ENCODE results near the gene SLC49A3. TPM values are rescaled to one million over a fixed set of nuclear protein-coding genes. Genes with fewer than 3 reads are reported as not detected.

The SLC49A3 gene
- total RNA-seq, 1 experiment from 2014 or later = 5.5 TPM

DNA sequence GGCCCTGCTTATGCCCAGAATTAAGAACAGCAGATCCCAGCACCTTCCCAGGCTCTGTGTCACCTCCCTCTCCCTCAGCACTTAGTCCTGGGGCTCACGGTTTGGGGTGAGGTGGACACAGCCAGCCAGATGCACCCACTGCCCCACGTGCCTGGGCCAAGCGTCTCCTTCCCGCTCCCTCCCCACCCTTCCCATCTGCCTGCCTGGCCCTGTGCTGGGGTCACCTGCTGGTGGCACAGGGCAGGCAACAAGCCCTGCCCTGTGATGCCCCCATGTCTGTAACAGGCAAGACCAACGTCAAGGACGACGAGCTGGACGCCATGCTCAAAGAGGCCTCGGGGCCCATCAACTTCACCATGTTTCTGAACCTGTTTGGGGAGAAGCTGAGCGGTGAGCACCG is 9.3 kb downstream of the SLC49A3 start:
- H3K36me3 ChIP-seq (ENCODE audit: control insufficient read depth in 1 of 2, insufficient read depth in 2 of 2, low read length in 2 of 2) = no peaks in the 10 kb centered on the region
- H3K4me3 ChIP-seq (replicated peaks in 1 of 2; ENCODE audit: low read depth in 1 of 2, low read length in 2 of 2) = no peak overlapping the region
- no peak overlapping the region for H3K4me2 ChIP-seq (ENCODE audit: low read length)
- H3K27me3 ChIP-seq (ENCODE audit: insufficient read depth, low read length) = no peaks in the 10 kb centered on the region
- H4K20me1 ChIP-seq (ENCODE audit: insufficient read depth) = no peaks in the 10 kb centered on the region
- peaks cover 23 to 59% of the 10 kb centered on the region in 2 experiments for H3K4me1 ChIP-seq (ENCODE audit: control insufficient read depth in 1 of 2, insufficient read depth in 2 of 2, low read length in 2 of 2)
- no peak overlapping the region for H3K27ac ChIP-seq (ENCODE audit: low read depth, low read length)
- intact Hi-C loops (cut with micrococcal nuclease) = loop anchor here (10.0 kb wide), 1 partner anchor 205 kb away; no protein-coding TSS in a partner anchor
- no peak for ATAC-seq
- DNase-seq (ENCODE audit: low read depth, low spot score) = no peak
- no peaks in the 10 kb centered on the region for H3K9me3 ChIP-seq (ENCODE audit: control insufficient read depth in 1 of 2, insufficient read depth in 1 of 2, low read depth in 1 of 2, low read length in 2 of 2)
- TF ChIP-seq FOSL1 (IDR thresholded peaks at IDR 0.05; ENCODE audit: low read depth) (no peak), CBX3 (IDR thresholded peaks at IDR 0.05; ENCODE audit: low read depth) (no peak), YY1 (IDR thresholded peaks at IDR 0.05; ENCODE audit: extremely low read depth, insufficient replicate concordance, low read depth, low read length) (no peak), JUND (IDR thresholded peaks at IDR 0.05) (no peak), POLR2AphosphoS5 (IDR thresholded peaks at IDR 0.05; ENCODE audit: low read depth, low read length) (no peak)
- TF ChIP-seq, protein P1, sequence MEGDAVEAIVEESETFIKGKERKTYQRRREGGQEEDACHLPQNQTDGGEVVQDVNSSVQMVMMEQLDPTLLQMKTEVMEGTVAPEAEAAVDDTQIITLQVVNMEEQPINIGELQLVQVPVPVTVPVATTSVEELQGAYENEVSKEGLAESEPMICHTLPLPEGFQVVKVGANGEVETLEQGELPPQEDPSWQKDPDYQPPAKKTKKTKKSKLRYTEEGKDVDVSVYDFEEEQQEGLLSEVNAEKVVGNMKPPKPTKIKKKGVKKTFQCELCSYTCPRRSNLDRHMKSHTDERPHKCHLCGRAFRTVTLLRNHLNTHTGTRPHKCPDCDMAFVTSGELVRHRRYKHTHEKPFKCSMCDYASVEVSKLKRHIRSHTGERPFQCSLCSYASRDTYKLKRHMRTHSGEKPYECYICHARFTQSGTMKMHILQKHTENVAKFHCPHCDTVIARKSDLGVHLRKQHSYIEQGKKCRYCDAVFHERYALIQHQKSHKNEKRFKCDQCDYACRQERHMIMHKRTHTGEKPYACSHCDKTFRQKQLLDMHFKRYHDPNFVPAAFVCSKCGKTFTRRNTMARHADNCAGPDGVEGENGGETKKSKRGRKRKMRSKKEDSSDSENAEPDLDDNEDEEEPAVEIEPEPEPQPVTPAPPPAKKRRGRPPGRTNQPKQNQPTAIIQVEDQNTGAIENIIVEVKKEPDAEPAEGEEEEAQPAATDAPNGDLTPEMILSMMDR (IDR thresholded peaks at IDR 0.05 in 2 of 3, conservative IDR thresholded peaks at IDR 0.05 in 1 of 3; ENCODE audit: borderline replicate concordance in 1 of 3, insufficient read depth in 1 of 3, low read depth in 2 of 3, low read length in 2 of 3) = no peak
- TF ChIP-seq, protein P2, sequence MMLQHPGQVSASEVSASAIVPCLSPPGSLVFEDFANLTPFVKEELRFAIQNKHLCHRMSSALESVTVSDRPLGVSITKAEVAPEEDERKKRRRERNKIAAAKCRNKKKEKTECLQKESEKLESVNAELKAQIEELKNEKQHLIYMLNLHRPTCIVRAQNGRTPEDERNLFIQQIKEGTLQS (IDR thresholded peaks at IDR 0.05) = no peak
- peaks cover 7% of the 10 kb centered on the region; the same call in 1 of the 2 replicates for H3K79me2 ChIP-seq (ENCODE audit: insufficient read depth, low read length)
- ChIA-PET POLR2A (no interaction called here), RAD21 (ENCODE audit: low non-redundant PET in 1 of 2, low total read pairs in 2 of 2, uncharacterized antibody in 2 of 2, unreplicated experiment in 2 of 2) (no interaction called here), CTCF (no interaction called here)
- no TSS peak for BruUV-seq (replicated peaks)
- H2AFZ ChIP-seq (ENCODE audit: low read depth, low read length, poor library complexity, severe bottlenecking) = no peak overlapping the region
- no peak overlapping the region for H3K9ac ChIP-seq (ENCODE audit: low read length)
- H3K9me2 ChIP-seq (ENCODE audit: insufficient read depth) = no peaks in the 10 kb centered on the region

DNA sequence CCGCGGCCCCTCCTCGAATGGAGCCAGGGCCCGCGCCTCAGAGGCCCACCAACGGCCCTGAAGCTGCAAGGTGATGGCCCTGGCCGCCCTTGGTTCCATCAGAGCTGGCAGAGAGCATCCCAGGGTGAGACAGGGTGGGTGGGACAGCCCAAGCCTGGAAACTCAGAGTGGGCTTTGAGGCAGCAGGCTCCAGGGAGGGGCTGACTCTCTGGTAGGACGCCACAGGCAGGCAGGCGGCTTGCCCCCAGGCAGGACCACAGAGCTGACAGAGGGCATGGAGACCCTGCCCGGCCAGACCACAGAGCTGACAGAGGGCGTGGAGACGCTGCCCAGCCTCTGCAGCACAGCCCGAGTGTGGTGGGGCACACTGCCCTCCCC is 9.9 kb downstream of the SLC49A3 start:
- no peak overlapping the region for H3K4me3 ChIP-seq (replicated peaks in 1 of 2; ENCODE audit: low read depth in 1 of 2, low read length in 2 of 2)
- no peaks in the 10 kb centered on the region for H3K36me3 ChIP-seq (ENCODE audit: control insufficient read depth in 1 of 2, insufficient read depth in 2 of 2, low read length in 2 of 2)
- ChIA-PET RAD21 (ENCODE audit: low non-redundant PET in 1 of 2, low total read pairs in 2 of 2, uncharacterized antibody in 2 of 2, unreplicated experiment in 2 of 2) (no interaction called here), CTCF (no interaction called here), POLR2A (no interaction called here)
- ATAC-seq = no peak
- no peaks in the 10 kb centered on the region for H3K27me3 ChIP-seq (ENCODE audit: insufficient read depth, low read length)
- BruUV-seq (replicated peaks) = no TSS peak
- no peak overlapping the region for H3K4me2 ChIP-seq (ENCODE audit: low read length)
- no peaks in the 10 kb centered on the region for H3K9me2 ChIP-seq (ENCODE audit: insufficient read depth)
- no peak overlapping the region for H3K27ac ChIP-seq (ENCODE audit: low read depth, low read length)
- H3K9ac ChIP-seq (ENCODE audit: low read length) = no peak overlapping the region
- no peaks in the 10 kb centered on the region for H3K9me3 ChIP-seq (ENCODE audit: control insufficient read depth in 1 of 2, insufficient read depth in 1 of 2, low read depth in 1 of 2, low read length in 2 of 2)
- H2AFZ ChIP-seq (ENCODE audit: low read depth, low read length, poor library complexity, severe bottlenecking) = no peak overlapping the region
- peaks cover 23 to 57% of the 10 kb centered on the region in 2 experiments for H3K4me1 ChIP-seq (ENCODE audit: control insufficient read depth in 1 of 2, insufficient read depth in 2 of 2, low read length in 2 of 2)
- H4K20me1 ChIP-seq (ENCODE audit: insufficient read depth) = no peaks in the 10 kb centered on the region
- intact Hi-C loops (cut with micrococcal nuclease) = loop anchor here (10.0 kb wide), 1 partner anchor 204 kb away; no protein-coding TSS in a partner anchor
- H3K79me2 ChIP-seq (ENCODE audit: insufficient read depth, low read length) = peaks cover 7% of the 10 kb centered on the region; the same call in 1 of the 2 replicates
- no peak for DNase-seq (ENCODE audit: low read depth, low spot score)
- TF ChIP-seq FOSL1 (IDR thresholded peaks at IDR 0.05; ENCODE audit: low read depth) (no peak), EZH2phosphoT487 (IDR thresholded peaks at IDR 0.05; ENCODE audit: borderline replicate concordance) (no peak), CBX3 (IDR thresholded peaks at IDR 0.05; ENCODE audit: low read depth) (no peak), RAD21 (IDR thresholded peaks at IDR 0.05; ENCODE audit: low read depth) (no peak), YY1 (IDR thresholded peaks at IDR 0.05; ENCODE audit: extremely low read depth, insufficient replicate concordance, low read depth, low read length) (no peak), ZNF274 (IDR thresholded peaks at IDR 0.05; ENCODE audit: low read depth, low read length) (no peak), JUND (IDR thresholded peaks at IDR 0.05) (no peak), SIN3A (IDR thresholded peaks at IDR 0.05; ENCODE audit: low read depth) (no peak), CEBPB (IDR thresholded peaks at IDR 0.05; ENCODE audit: low read depth) (no peak), POLR2AphosphoS5 (IDR thresholded peaks at IDR 0.05; ENCODE audit: low read depth, low read length) (no peak)
- TF ChIP-seq, protein P3, sequence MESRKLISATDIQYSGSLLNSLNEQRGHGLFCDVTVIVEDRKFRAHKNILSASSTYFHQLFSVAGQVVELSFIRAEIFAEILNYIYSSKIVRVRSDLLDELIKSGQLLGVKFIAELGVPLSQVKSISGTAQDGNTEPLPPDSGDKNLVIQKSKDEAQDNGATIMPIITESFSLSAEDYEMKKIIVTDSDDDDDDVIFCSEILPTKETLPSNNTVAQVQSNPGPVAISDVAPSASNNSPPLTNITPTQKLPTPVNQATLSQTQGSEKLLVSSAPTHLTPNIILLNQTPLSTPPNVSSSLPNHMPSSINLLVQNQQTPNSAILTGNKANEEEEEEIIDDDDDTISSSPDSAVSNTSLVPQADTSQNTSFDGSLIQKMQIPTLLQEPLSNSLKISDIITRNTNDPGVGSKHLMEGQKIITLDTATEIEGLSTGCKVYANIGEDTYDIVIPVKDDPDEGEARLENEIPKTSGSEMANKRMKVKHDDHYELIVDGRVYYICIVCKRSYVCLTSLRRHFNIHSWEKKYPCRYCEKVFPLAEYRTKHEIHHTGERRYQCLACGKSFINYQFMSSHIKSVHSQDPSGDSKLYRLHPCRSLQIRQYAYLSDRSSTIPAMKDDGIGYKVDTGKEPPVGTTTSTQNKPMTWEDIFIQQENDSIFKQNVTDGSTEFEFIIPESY (IDR thresholded peaks at IDR 0.05; ENCODE audit: extremely low read depth, insufficient replicate concordance, low read length) = no peak

Data from HCT116 (cell line).